Peyer's patch (tissue), 4 donors: ENCODE data around the gene KLK6. TPM values are rescaled to one million over a fixed set of nuclear protein-coding genes. Genes with fewer than 3 reads are reported as not detected.

Source experiments
- DNase-seq, 3 donors: peaks; one replicate each; pipeline ENCODE4 v3.0.0-alpha.2; 2017 to 2019
- H3K27ac ChIP-seq, 4 donors: fragments of 200-600 bp; sonication (generic); one replicate each; pipeline ENCODE4 v1.5.1; 2016 to 2019
- H3K27me3 ChIP-seq, 2 donors: fragments of 200-600 bp; sonication (generic); one replicate each; pipeline ENCODE4 v1.5.1; 2019
- H3K36me3 ChIP-seq, 3 donors: fragments of 200-600 bp; sonication (generic); one replicate each; pipeline ENCODE4 v1.5.1; 2016 to 2019
- H3K4me1 ChIP-seq, 4 donors: fragments of 200-600 bp; sonication (generic); one replicate each; pipeline ENCODE4 v1.5.1; 2016 to 2019
- H3K4me3 ChIP-seq, 4 donors: fragments of 200-600 bp; sonication (generic); 1 replicate in 3 of 4; 2 replicates in 1 of 4; pipeline ENCODE4 v1.5.1; 2016 to 2019; ENCODE audit warnings: mild to moderate bottlenecking in 1 of 4
- H3K9me3 ChIP-seq, 4 donors: fragments of 200-600 bp; sonication (generic); one replicate each; pipeline ENCODE4 v1.5.1; 2016 to 2019; ENCODE audit warnings: mild to moderate bottlenecking in 1 of 4
- POLR2A ChIP-seq, 2 donors: fragments of 450-650 bp; IDR thresholded peaks; one replicate each; pipeline ENCODE4 v1.5.1; 2017; ENCODE audit warnings: antibody characterized with exemption in 2 of 2, mild to moderate bottlenecking in 2 of 2, moderate library complexity in 2 of 2
- total RNA-seq, 4 donors: library from RNA; depleted of rRNA; stranded (reverse); fragments of >200 nt; gene quantifications; one replicate each; pipeline ENCODE4 v1.1.0, GENCODE V29; 2016
- TF ChIP-seq, protein P1 (sequence below), 6 experiments: fragments of 450-650 bp in 4 of 6; fragments of 200-600 bp in 2 of 6; sonication (generic) in 1 of 6; IDR thresholded peaks; one replicate each; pipeline ENCODE4 v1.5.1; 2017 to 2019; ENCODE audit warnings: antibody characterized with exemption in 6 of 6, mild to moderate bottlenecking in 3 of 6, moderate library complexity in 1 of 6

The KLK6 gene
- total RNA-seq, result not detected

DNA sequence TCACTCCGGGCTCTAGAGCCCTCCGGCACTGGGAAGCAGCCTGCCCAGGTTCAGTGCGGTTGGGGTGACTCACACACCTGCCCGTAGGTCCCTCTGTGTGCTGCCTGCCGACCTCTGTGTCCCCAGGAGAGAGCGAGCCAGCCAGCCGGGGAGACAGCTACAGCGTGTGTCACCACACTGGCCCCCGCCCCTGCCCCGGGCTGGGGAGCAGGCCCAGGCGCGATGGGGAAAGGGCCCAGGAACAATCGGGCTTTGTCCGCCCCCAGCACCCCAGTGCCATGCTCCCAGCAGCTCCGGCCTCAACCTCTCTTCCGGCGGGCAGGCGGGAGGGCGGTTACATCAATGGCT lies at the start of gene KLK6:
Gene KLK6 (minus strand): TSS at position 179 of the 348 bp plus-strand sequence. CDS start 1,487 bp downstream, outside the sequence.
- DNase-seq, result no peak
- TF ChIP-seq, protein P1, sequence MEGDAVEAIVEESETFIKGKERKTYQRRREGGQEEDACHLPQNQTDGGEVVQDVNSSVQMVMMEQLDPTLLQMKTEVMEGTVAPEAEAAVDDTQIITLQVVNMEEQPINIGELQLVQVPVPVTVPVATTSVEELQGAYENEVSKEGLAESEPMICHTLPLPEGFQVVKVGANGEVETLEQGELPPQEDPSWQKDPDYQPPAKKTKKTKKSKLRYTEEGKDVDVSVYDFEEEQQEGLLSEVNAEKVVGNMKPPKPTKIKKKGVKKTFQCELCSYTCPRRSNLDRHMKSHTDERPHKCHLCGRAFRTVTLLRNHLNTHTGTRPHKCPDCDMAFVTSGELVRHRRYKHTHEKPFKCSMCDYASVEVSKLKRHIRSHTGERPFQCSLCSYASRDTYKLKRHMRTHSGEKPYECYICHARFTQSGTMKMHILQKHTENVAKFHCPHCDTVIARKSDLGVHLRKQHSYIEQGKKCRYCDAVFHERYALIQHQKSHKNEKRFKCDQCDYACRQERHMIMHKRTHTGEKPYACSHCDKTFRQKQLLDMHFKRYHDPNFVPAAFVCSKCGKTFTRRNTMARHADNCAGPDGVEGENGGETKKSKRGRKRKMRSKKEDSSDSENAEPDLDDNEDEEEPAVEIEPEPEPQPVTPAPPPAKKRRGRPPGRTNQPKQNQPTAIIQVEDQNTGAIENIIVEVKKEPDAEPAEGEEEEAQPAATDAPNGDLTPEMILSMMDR (IDR thresholded peaks at IDR 0.05), result no peak
- no peak for TF ChIP-seq POLR2A (IDR thresholded peaks at IDR 0.05)
- no peaks in the 10 kb centered on the region for H3K4me1 ChIP-seq
- H3K27me3 ChIP-seq, result no peaks in the 10 kb centered on the region
- H3K27ac ChIP-seq, result no peak within 1 kb of the TSS
- H3K9me3 ChIP-seq, result no peaks in the 10 kb centered on the region
- no peaks in the 10 kb centered on the region for H3K36me3 ChIP-seq
- no peak within 1 kb of the TSS for H3K4me3 ChIP-seq

DNA sequence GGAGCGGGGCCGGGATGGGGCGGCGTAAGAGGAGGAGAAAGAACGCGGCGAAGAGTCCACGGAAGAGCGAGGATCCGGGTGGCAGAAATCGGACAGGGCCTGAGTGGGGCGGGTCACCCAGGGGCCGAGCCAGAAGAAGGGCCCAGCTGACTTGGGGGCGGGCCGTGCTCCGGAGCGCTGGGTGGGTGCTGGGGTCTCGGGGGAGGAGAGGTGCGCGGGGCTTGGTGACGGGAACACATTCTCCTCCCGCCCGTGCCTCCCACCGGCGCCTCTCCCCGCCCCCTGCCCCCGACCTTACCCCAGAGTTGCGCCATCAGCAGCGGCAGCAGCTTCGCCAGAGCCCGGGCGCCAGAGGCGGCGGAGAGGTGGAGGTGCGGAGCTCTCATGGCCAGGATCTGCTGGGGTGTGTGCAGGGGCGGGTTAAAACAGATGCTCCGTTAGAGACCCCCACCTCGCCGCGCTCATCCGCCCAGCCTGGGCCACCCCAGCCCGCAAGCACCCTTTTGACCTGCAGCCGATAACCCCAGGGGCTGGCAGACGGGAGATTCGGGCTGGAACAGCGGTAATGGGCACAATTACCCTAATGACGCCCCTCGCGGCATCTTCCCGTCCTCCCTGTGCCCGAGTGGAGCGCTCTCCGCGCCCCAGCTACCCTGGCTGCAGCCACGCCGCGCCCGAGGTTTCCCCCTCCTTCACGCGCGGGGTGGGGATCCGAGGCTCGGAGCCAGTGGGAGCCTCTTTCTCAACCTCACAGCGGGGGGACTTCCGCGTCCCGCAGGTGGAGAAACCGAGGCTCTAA lies 49.6 kb upstream of the KLK6 start:
- no peaks in the 10 kb centered on the region for H3K36me3 ChIP-seq
- TF ChIP-seq POLR2A (IDR thresholded peaks at IDR 0.05), result no peak
- TF ChIP-seq, protein P1 (IDR thresholded peaks at IDR 0.05), result no peak
- DNase-seq, result no peak
- peaks cover 0 to 25% of the 10 kb centered on the region in 2 donors for H3K27me3 ChIP-seq
- peak overlapping the region in 1 of 4 donors; percentile 12 for H3K27ac ChIP-seq
- peak overlapping the region in 3 of 4 donors; percentile 22 to 39 (median 36) for H3K4me3 ChIP-seq
- no peaks in the 10 kb centered on the region for H3K9me3 ChIP-seq
- H3K4me1 ChIP-seq, result peaks cover 0 to 28% (median 0%) of the 10 kb centered on the region in 4 donors

DNA sequence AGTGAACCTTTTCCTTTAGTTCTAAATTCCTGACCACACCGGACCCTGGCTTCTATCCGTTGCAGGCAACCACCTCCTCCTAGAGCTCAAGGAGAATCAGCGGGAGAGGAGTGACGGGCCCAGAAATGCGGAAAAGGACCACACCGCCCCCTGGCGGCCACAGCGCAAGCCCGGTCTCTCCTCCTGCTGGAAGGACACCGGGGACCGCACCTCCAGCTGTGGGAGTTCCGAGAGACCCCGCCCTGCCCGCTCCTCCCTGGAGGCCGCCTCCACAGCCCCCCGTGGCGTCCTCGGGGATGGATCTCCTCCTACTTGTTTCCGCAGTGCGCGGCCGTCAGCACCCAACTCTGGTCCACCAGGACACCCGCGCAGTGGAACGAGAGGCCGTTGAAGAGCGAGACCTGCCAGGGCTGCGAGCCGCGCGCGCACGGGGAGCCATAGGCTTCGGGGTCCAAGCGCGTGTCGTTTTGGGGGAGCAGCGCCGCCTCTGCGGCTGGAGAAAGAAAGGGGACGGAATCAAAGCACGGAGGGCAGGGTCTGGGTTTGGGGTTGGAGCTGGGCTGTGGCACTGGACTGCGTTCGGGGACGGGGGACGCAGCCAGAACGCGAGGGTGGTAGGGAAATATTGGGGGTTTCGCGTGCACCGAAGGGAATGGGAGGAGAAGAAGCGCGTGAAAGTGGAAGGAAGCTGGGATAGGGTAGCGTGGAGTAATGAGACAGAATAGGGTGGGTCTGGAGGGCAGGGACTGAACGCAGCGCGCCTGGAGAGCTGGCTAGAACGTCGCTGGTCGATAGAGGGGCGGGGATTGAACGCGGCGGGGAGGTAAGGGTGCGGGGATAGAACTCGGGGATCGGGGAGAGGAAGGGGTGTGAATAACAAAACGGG lies 47.6 kb upstream of the KLK6 start:
- TF ChIP-seq, protein P1 (IDR thresholded peaks at IDR 0.05), result peak in 4 of 6 experiments; percentile 55 to 63 (median 62)
- no peak for TF ChIP-seq POLR2A (IDR thresholded peaks at IDR 0.05)
- H3K27me3 ChIP-seq, result peaks cover 0 to 25% of the 10 kb centered on the region in 2 donors
- peak in 2 of 3 donors; percentile 69 to 71 for DNase-seq
- peak overlapping the region in 2 of 4 donors; percentile 34 to 37 for H3K4me3 ChIP-seq
- H3K4me1 ChIP-seq, result peaks cover 0 to 28% (median 0%) of the 10 kb centered on the region in 4 donors
- H3K36me3 ChIP-seq, result no peaks in the 10 kb centered on the region
- no peaks in the 10 kb centered on the region for H3K9me3 ChIP-seq
- no peak overlapping the region for H3K27ac ChIP-seq

- Histone ChIP-seq H3K27ac (no peak overlapping the region), H3K27me3 (peaks cover 0 to 25% of the 10 kb centered on the region in 2 donors)
Measured at GRCh38 chr19:51015691-51016267, 46.4 kb upstream of the KLK6 start.

DNA sequence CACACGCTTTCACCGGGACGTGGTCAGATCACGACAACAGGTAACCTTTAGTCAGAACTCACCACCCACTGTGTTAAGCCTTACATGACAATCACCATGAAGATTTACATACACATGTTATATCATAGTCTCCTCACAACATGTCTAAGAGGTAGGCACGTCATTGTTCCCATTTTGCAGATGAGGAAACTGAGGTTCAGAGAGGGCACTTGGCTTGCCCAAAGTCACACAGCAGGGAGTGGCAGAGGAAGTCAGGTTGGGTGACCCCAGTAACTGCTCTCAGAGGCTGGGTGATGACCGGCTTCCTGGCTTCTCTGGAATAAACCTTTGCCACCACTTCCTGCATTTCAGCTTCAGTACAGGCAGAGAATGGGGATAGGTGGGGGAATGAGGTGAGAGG lies 44.9 kb upstream of the KLK6 start:
- peaks cover 0 to 20% of the 10 kb centered on the region in 2 donors for H3K27me3 ChIP-seq
- no peak overlapping the region for H3K27ac ChIP-seq
- no peaks in the 10 kb centered on the region for H3K9me3 ChIP-seq
- TF ChIP-seq, protein P1 (IDR thresholded peaks at IDR 0.05), result no peak
- TF ChIP-seq POLR2A (IDR thresholded peaks at IDR 0.05), result no peak
- no peak for DNase-seq
- no peaks in the 10 kb centered on the region for H3K36me3 ChIP-seq
- H3K4me3 ChIP-seq, result no peak overlapping the region
- H3K4me1 ChIP-seq, result peaks cover 0 to 20% (median 0%) of the 10 kb centered on the region in 4 donors

More at GRCh38 chr19:51015691-51016267, 46.4 kb upstream of the KLK6 start:
- Histone ChIP-seq H3K4me1 (peaks cover 0 to 28% (median 0%) of the 10 kb centered on the region in 4 donors), H3K4me3 (no peak overlapping the region), H3K36me3 (no peaks in the 10 kb centered on the region), H3K9me3 (no peaks in the 10 kb centered on the region)
- TF ChIP-seq POLR2A (IDR thresholded peaks at IDR 0.05), result no peak
- TF ChIP-seq, protein P1 (IDR thresholded peaks at IDR 0.05), result no peak
- DNase-seq, result no peak
